GM21381 (cell line): ENCODE results near the gene ANKLE1.

Source experiments
- ATAC-seq: cut with Tn5 transposase; IDR thresholded peaks from one replicate; pipeline ENCODE4 v1.9.1; 2021; ENCODE audit warnings: mild to moderate bottlenecking, moderate library complexity; ENCODE audit not compliant: unreplicated experiment

ANKLE1 gene

DNA sequence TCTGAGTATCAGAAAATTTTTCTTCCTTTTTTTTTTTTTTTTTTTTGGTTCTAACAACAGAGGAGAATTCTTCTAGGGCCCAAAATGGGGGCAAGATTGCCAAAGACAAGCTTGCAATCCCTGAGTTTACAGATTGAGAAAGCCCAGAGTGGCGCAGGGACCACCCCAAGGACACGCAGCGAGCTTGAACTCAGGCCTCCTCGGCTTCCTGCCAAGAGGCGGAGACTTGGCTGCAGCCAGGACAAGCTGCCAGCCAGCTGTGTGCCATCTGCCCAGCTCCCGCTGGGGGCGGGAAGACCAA is 23.5 kb downstream of the ANKLE1 start:
- no peak for ATAC-seq

DNA sequence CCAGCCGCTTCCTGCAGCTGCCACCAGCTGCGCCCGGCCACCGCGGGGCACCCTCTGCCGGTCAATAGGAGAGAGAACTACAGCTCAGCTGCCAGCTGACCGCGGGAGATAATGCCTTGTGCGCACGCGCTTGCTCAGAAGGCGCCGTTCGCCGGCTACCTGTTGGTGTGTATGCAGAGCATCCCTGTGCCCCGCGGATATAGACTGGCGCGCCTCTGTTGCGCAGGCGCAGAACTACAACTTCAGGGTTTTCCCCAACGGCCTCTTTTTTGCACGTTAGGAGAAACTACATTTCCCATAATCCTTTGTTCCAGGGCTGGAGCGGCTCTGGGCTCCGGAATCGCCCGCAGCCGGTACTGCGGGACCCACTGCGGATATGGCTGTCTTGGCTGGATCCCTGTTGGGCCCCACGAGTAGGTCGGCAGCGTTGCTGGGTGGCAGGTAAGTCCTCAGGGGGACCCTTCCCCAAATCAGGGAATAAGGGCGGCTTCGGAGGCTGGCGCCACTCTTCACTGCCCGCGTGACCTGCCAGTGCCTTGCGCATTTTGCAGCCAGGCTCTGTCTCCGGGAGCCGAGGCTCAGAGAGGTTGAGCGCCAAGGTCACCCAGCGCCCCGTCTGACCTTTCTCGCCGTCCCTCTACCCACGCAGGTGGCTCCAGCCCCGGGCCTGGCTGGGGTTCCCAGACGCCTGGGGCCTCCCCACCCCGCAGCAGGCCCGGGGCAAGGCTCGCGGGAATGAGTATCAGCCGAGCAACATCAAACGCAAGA is 24.0 kb downstream of the ANKLE1 start, which contains the start of gene MRPL34:
MRPL34 (plus strand) TSS at position 356 of the 768 bp plus-strand sequence; CDS start at position 377, 21 bp downstream.
- peak; percentile 57 for ATAC-seq

DNA sequence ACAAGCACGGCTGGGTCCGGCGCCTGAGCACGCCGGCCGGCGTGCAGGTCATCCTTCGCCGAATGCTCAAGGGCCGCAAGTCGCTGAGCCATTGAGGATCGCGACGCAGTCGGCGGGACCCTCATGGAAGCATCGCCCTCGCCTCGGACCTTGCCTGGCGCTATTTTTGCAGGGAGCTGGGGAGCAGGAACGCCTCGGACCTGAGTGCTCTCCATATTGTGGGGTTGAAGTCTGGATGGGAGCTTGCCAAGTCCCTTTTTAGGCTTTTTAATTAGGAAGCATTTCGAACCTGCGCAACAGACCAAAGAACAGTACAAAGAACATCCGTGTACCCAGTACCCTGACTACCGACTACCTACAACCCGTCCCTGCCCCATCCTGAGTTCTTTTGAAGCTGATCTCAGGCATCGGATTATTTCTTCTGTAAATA is 24.6 kb downstream of the ANKLE1 start:
- no peak for ATAC-seq

DNA sequence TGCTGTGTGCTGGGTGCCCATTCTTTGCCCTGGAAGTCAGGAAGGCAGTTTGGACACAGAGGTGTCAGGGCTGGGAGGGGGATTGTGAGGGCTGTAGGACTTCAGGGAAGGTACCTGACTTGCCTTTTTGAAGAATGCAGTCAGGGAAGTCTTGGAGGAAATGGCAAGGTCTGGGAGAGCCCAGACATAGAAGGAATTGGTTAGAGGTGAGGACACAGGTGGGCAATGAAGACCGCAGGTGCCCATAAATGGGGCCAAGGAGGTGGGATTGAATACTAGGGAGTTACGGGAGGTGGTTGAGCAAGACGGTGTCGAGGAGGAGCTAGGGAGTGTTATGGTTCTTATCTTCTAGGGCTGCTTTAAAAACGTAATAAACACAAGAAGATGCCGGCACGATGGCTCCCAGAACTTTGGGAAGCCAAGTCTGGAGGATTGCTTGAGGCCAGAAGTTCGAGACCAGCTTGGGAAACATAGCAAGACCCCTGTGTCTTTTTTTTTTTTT is 26.2 kb downstream of the ANKLE1 start:
- ATAC-seq = no peak

DNA sequence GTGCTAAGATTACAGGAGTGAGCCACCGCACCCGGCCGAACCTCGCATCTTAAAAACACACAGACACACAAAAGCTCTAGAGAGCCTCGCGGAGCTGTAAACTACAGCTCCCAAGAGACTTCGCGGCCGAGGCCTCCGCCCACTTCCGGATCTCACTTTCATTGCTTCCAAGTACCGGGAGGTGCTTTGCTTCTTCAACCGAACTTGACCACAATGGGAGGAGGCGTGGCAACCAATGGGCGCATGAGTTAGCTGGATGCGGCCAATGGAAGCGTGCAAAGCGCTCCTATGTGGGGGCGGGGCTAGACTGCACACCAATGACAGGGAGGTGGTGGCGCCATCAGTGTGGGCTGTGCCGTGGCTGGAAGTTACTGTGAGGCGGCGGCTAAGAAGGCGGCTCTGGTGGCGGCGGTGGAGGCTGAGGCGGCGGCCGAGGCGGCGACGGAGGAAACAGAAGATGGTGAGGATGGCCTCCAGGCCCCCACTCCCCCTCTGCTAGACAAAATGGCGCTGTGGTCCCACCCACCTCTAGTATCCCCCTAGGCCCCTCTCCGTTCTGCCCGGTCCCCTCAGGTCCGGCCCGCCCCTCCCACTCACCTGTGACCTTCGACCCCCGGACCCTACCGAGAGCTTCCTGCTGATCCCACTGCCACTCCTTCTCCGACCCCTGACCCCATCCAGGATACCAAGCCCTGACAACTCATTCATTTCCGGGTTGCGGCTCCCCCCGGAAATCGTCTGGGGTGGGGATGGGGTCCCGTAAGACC is 27.7 kb downstream of the ANKLE1 start, which contains the start of gene DDA1:
DDA1 (plus strand) TSS at position 366 of the 767 bp plus-strand sequence; CDS start at position 458, 92 bp downstream.
- peak; percentile 44 for ATAC-seq

DNA sequence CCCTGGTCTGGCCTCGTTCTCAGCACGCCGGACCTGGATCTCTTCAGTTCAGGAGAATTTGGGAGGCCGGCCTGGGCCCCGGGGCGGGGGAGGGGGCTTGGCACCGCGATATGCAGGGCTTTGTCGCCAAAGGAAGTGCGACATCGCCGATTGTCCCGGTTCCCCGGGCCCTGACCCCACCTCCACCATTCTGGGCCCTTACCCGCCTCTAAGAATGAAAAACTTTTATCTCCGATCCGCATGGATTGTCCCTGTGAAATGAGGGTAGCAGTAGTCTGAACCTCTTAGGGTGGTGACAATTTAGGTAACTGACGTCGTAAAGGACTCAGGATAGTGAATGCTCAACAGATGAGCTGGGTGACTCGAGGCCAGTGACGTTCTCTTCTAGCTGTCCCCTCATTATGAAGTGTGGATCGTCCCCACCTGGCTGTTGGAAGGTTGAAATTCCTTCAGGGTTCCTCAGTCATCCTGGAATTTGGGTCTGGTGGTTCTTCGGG is 28.3 kb downstream of the ANKLE1 start:
- ATAC-seq = no peak

DNA sequence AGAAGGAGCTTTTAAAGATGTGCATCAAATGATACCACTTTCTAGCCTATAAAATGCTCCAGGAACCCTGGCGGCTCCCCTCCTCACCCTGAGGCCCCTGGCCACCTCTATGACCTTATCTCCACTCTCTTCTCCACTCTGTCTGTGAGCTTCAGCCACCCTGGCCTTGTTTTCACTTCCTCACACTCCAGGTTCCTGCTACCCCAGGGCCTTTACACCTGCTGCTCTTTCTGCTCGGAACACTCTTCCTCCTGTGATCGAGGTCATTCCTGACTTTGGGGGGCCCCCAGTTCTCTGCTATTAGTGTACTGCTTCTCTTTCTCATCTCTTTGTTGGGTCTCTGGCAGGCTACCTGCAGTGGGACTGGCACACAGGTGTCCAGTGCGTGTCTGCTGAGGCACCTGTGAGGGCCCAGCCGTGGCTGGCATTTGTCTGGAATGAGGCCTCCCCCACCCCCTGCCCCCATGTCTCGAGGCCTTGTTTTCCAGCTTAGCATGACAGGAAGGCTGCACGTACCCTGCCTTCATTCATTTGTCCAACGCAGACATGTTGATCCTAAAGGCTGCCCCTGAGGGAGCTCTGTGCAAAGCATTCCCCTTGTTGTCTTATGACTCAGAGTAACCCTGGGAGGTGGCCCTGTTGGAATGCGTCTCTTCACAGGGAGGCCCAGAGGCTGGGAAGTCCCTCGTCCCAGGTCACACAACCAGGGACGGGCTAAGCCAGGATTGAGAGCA is 29.9 kb downstream of the ANKLE1 start:
- ATAC-seq = no peak

DNA sequence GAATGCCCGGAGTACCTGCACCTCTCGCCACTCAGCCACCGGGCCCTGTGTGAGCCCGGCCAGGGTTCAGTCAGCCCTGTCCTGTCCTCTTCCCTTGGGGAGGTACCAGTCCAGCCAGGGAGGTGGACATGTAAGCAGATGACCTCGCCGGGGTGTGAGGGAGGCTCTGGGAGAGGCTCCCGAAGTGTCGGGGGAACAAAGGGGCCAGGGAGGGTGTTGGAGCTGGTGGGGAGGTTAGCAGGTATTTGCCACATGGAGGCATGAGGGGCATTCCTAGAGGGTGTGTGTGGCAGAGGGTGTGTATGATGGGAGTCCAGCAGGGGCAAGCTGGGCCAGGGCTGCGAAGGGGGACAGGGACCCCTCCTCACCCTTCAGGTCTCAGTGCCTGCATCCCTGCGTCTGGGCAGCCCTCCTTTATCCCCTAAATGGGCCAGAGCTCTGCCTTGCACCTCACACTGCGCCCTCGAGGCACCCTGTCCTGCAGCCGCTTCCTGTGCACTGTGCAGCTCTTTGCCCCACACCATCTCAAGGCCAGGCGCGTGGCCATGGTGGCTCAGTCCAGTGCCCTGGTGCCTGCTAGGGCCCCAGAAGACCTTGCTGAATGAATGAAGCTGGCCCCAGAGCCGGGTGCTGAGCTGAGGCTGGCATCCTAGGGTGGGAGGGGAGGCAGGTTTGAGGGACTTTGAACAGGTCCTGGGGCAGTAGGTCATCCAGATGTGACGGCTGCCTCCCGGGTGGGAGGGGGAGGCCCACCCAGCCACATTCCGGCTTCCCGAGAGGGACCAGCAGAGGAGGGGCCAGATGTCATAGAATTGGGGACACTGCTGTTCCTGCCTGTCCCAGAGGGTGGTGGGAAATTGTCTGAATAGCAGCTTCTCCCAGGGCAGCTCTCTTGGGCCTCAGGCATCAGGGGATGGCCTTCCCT is 30.8 kb downstream of the ANKLE1 start:
- no peak for ATAC-seq

DNA sequence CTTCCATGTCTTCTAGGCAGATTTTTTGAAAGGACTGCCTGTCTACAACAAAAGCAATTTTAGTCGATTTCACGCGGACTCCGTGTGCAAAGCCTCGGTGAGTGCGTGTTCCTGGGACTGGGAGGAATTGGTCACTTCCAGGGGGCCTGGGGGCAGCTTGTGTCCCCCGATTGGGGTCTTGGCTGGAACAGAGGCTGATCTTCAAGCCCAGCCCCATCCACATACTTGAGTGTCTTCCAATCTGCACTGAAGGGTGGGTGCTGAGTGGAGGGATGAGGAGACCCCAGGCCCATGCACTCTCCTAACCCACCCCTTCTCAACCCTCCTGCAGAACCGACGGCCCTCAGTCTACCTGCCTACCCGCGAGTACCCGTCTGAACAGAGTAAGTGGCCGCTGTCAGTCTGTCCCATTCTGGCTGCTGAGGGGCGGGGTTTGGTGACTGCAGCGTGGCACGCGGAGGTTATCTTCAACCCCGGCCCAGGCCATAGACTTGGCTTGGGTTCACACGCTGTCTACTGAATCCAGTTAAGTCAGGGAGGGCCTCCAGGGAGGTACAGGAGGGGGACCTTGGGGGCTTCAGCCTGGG is 32.4 kb downstream of the ANKLE1 start:
- no peak for ATAC-seq

DNA sequence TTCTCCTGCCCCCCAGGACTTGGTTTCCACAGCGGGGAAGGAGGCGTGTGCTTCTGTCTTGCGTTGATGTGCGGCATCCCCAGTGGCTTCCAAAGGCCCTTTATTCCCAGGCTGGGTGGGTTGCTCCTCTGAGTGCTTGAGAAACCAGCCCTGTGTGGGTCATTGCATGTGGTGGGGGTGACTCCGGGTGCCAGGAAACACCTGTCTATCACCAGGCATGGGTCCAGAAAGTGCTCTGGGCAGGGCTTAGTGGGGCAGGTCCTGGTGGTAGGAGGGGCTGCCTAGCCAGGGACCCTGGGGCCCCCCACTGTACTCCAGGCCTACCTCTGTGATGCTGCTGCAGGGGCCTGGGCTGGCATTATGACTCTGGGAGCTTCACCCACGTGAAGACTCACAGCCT is 37.3 kb downstream of the ANKLE1 start:
- no peak for ATAC-seq

DNA sequence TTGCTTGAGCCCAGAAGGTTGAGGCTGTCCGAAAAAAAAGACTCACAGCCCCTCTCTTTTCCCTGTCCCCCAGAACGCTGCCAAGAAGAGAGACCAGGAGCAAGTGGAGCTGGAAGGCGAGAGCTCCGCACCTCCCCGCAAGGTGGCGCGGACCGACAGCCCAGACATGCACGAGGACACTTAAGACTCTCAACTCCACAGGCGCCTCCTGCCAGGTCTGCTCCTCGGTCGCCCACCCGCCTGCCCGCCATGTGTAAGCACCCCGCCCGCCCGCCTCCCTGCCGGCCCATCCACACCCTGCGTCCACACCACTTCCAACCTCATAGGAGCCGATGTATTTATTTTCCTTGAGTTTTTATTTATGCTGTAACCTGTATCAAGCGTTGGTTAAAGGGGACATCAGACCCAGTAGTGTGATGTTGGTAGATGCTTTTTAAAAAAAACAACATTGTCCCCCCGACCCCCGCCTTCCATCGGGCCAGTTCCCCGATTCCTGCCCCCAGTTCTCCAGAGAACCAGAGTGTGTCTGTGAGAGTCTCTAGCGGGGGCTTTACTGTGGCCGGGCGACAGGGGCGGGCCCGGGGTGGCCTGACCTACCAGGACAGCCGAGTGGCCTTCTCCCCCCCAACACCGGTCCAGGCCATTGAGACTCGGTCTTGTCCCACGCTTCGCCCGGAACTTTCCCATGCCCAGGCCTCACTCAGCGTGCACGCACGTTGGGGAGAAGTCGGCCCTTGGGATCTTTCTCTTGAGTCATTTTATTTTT is 38.0 kb downstream of the ANKLE1 start:
- no peak for ATAC-seq

DNA sequence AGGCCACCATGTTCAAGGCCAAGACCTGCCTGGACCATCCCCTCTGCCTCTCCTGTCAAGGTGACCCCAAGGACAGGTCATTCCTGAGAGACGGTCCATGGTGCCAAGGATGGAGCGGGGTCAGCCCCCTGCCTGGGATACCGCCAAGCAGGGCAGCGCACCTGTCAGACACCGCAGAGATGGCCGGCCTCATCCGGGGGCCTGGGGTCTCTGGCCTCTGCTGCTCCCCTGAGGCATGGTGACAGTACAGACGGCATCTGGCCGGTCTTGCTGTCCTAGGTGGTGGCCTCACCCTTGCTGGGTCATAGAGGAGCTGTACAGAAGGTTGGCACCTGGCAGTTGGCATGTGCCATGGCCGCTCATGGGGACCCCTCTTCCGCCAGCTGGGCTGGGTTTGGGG is 38.7 kb downstream of the ANKLE1 start:
- ATAC-seq = no peak

DNA sequence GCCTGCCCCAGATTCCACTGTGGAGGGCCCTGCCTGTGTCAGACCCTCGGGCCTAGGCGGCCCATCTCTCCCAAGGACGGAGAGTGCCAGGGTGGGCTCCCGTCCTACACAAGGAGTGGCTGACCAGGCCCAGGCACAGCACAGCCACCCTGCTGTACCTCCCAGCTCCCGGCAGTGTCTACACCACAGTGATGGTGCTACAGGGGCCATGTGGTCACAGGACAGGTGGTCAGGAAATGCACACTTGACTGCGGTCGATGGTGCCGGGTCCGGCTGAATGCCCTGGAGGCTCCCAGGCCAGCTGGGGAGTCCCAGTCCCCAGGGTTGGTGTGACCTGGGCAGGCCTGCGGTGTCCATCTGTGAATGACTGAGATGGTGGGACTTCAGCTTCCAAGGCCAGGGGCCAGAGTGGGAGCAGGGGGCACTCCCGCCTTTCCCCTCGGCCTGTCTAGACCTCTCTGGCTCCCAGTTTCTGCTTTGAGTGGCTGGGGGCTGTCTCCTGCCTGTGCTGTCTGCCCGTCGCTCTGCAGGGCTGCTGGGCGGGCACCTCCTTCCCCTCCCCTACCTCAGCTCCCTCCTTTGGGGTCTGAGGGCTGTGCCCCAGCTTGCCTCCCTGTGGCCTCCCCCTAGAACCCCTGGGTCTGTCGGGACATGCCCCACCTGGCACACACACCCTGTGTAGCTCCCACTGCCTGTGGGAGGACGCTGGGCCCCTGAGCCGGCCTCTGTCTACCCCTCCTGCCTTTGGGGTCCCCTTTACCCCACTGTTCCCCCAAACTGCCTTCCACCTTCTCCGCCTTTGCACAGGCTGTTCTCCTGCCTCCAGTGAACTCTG is 40.2 kb downstream of the ANKLE1 start:
- ATAC-seq = no peak

DNA sequence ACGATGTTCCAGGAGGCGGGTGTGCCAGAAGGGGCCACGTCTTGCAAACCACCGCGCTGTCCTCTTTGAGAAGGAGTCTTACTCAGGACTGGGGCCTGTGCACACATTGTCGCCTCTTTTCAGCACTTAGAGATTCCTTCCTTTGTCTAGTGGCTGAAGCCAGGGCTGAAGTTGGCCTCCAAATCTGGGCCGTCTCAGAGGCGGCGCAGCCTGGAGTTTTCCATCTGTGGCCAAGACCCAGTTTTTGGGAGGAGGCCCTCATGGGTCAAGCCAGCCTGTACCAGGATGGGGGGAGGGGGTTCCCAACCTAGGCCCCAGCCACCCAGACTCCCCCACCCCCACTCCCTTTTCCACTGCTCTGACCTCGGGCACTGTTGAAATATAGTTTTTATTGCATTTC is 41.2 kb downstream of the ANKLE1 start:
- no peak for ATAC-seq

DNA sequence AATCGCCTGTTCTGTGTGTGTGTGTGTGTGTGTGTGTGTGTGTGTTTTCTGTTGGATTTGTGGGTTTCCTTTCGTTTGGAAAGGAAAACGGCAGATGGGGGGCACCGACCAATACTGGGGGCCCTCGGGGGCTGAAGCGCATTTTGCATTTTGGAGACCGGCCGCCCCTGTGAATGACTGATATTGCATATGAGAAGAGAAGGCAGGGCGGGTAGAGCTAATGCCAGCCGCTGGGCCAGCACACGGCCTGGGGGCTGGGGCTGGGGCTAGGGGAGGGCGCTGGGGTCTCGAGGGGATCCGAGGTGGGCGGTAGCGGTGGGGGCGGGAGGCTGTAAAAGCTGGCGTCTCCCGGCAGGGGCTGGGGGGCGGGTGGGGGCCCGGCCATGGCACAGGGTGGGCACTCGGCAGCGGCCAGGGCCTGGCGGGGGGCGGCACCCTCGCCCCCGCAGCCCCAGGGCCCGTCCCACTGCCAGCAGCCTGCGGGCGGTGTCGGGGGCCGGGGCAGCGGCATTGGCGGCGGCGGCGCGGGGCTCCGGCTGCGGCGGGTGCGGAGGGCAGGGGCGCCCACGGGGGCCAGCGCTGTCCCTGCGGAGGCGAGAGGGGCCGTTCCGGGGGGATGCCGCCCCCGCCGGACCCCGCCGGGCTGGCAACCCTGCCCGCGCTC is 41.7 kb downstream of the ANKLE1 start:
- ATAC-seq = no peak

DNA sequence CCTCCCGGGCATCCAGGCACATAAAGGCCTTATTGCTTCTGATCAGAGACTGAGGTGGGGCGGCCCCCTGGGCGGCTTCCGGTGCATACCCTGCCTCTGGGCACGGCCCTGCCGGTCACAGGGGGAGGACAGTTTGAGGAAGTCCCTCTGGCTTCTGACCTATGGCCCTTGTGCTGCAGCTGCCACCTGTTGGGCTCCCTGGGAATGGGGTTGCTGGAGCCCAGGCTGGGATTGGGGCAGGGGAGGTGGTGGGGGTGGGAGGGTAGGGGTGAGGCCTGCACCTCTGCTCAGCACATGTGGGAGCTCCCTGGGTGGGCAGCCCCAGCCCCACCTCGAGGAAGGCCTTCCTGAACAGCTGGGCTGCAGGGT is 42.2 kb downstream of the ANKLE1 start:
- no peak for ATAC-seq

DNA sequence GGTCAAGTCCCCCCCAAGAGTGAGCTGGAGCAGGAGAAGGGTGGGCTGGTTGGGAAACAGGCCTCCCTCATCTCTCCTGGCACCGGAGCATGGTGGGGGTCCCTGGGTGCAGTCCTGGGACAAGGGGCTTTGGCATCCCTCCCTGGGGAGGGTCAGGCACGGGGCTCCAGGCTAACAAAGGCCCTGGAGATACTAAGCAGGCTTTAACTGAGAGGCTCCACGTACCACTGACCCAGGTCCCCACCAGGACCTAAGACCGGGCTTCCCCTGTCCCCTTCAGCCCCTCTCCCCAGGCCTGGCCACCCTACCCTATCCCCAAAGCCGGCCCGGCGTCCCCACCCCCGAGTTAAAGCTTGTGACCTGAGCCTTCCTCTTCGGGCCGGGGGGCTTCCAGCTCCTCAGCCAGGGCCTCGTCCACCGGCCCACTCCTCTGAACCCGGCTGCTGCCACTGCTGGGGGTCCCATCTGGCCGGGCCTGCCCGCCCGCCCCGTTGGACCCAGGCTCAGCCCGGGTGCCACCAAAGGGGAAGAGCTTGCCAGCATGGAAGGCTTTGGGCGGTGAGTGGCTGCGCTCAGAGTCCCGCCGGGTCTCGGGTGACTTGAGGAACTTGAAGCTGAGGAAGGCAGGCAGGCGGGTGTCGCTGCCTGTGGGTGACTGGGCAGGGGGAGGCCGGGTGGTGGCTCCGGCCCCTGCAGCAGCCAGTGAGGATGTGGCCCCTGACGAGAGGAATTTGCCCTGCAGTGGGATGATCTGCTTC is 42.8 kb downstream of the ANKLE1 start:
- no peak for ATAC-seq
